IMR-90 (cell line): ENCODE results near the gene WDR27. TPM values are rescaled to one million over a fixed set of nuclear protein-coding genes. Genes with fewer than 3 reads are reported as not detected.

Source experiments
- ATAC-seq: fragments of 200-7000 bp; cut with Tn5 transposase; 2 replicates; pipeline ENCODE4 v1.9.1; 2020; ENCODE audit warnings: low read depth, mild to moderate bottlenecking, moderate library complexity
- BruUV-seq: library from RNA; stranded (reverse); fragments of 400-500 nt; replicated peaks from 2 replicates; lab custom pipeline; 2021; lab: Mats Ljungman, UMichigan
- CTCF ChIA-PET: fragments of 300-600 bp; formaldehyde crosslinking; extraction: SDS; loops from one replicate; lab custom pipeline; 2021; ENCODE audit warnings: antibody characterized with exemption; lab: Yijun Ruan, JAX
- POLR2A ChIA-PET: fragments of 300-600 bp; sonication (Branson Sonifier 250); formaldehyde crosslinking; loops from one replicate; lab custom pipeline; 2022; ENCODE audit warnings: antibody characterized with exemption; ENCODE audit not compliant: unreplicated experiment; lab: Charles Lee
- DNase-seq: peaks from one replicate; pipeline ENCODE4 v3.0.0; 2013
- H2AFZ ChIP-seq: replicated peaks from 2 replicates; pipeline ENCODE3; 2013; ENCODE audit warnings: low read length, mild to moderate bottlenecking; ENCODE audit not compliant: poor library complexity
- H2AK5ac ChIP-seq: 2 replicates; pipeline ENCODE4 v1.6.1; 2013; ENCODE audit warnings: low read depth, low read length, inconsistent platforms
- H2AK9ac ChIP-seq: replicated peaks from 2 replicates; pipeline ENCODE3; 2013; ENCODE audit warnings: mild to moderate bottlenecking, low read depth, low read length, moderate library complexity; ENCODE audit not compliant: poor library complexity
- H2BK120ac ChIP-seq: 2 replicates; pipeline ENCODE4 v1.6.1; 2013; ENCODE audit warnings: low read depth, low read length, inconsistent platforms
- H2BK15ac ChIP-seq: 3 replicates; pipeline ENCODE4 v1.6.1; 2013; ENCODE audit warnings: low read depth, low read length, inconsistent platforms
- H2BK20ac ChIP-seq: 2 replicates; pipeline ENCODE4 v1.6.1; 2013; ENCODE audit warnings: low read depth, mild to moderate bottlenecking, inconsistent platforms, low read length, moderate library complexity
- H2BK5ac ChIP-seq: 2 replicates; pipeline ENCODE4 v1.6.1; 2013; ENCODE audit warnings: mild to moderate bottlenecking, low read depth, low read length, inconsistent platforms; ENCODE audit not compliant: poor library complexity, severe bottlenecking
- H3K14ac ChIP-seq: replicated peaks from 2 replicates; pipeline ENCODE4 v1.6.1; 2013; ENCODE audit warnings: low read depth, low read length, inconsistent platforms
- H3K18ac ChIP-seq: 2 replicates; pipeline ENCODE4 v1.6.1; 2013; ENCODE audit warnings: low read depth, low read length, control low read depth
- H3K23ac ChIP-seq: 2 replicates; pipeline ENCODE4 v1.6.1; 2013; ENCODE audit warnings: low read depth, low read length, inconsistent platforms
- H3K27ac ChIP-seq: 2 replicates; pipeline ENCODE4 v1.5.1; 2013; ENCODE audit warnings: mild to moderate bottlenecking, control low read depth, low read length; ENCODE audit not compliant: insufficient read depth
- H3K27me3 ChIP-seq: 2 replicates; pipeline ENCODE4 v1.6.1; 2013; ENCODE audit warnings: low read length; ENCODE audit not compliant: control insufficient read depth, insufficient read depth
- H3K36me3 ChIP-seq: 2 replicates; pipeline ENCODE4 v1.6.1; 2013; ENCODE audit warnings: low read length, mixed read lengths; ENCODE audit not compliant: control insufficient read depth, insufficient read depth
- H3K4ac ChIP-seq: 2 replicates; pipeline ENCODE4 v1.6.1; 2013; ENCODE audit warnings: low read depth, low read length, inconsistent platforms
- H3K4me1 ChIP-seq: 2 replicates; pipeline ENCODE4 v1.6.1; 2013; ENCODE audit warnings: low read length, mixed read lengths; ENCODE audit not compliant: control insufficient read depth, insufficient read depth
- H3K4me2 ChIP-seq: 2 replicates; pipeline ENCODE4 v1.6.1; 2013; ENCODE audit warnings: low read depth, mild to moderate bottlenecking, control low read depth, low read length, moderate library complexity
- H3K4me3 ChIP-seq: 2 replicates; pipeline ENCODE4 v1.5.1; 2013; ENCODE audit warnings: low read depth, mild to moderate bottlenecking, control low read depth, low read length, moderate library complexity; ENCODE audit not compliant: insufficient read depth
- H3K56ac ChIP-seq: 2 replicates; pipeline ENCODE4 v1.6.1; 2013; ENCODE audit warnings: low read length, inconsistent platforms; ENCODE audit not compliant: insufficient read depth; ENCODE audit errors: extremely low read depth
- H3K79me1 ChIP-seq, 2 experiments: 2 replicates each; pipeline ENCODE4 v1.6.1; 2013; ENCODE audit warnings: low read length in 2 of 2, inconsistent platforms in 1 of 2, low read depth in 1 of 2
- H3K9ac ChIP-seq: 2 replicates; pipeline ENCODE4 v1.6.1; 2013; ENCODE audit warnings: low read depth, low read length, control low read depth
- H3K9me1 ChIP-seq: 2 replicates; pipeline ENCODE4 v1.6.1; 2013; ENCODE audit warnings: low read length, inconsistent platforms; ENCODE audit not compliant: insufficient read depth
- H3K9me3 ChIP-seq: 2 replicates; pipeline ENCODE4 v1.6.1; 2013; ENCODE audit warnings: low read length; ENCODE audit not compliant: control insufficient read depth, insufficient read depth
- H4K20me1 ChIP-seq: 2 replicates; pipeline ENCODE4 v1.6.1; 2013; ENCODE audit warnings: low read length, inconsistent platforms; ENCODE audit not compliant: insufficient read depth
- H4K5ac ChIP-seq: 2 replicates; pipeline ENCODE4 v1.6.1; 2013; ENCODE audit warnings: mild to moderate bottlenecking, low read depth, low read length, control low read depth
- H4K8ac ChIP-seq, 2 experiments: 2 replicates each; pipeline ENCODE4 v1.6.1; 2013; ENCODE audit warnings: low read depth in 2 of 2, low read length in 2 of 2, control low read depth in 1 of 2, inconsistent platforms in 1 of 2
- H4K91ac ChIP-seq: 2 replicates; pipeline ENCODE4 v1.6.1; 2013; ENCODE audit warnings: low read depth, low read length, inconsistent platforms; ENCODE audit not compliant: insufficient read depth
- BHLHE40 ChIP-seq: fragments of 150-350 bp; IDR thresholded peaks from 2 replicates; pipeline ENCODE4 v1.6.1; 2016; ENCODE audit warnings: mild to moderate bottlenecking, low read depth, low read length
- CEBPB ChIP-seq: IDR thresholded peaks from 2 replicates; pipeline ENCODE4 v1.6.1; 2012; ENCODE audit warnings: low read depth, low read length, improper control_type of control experiment
- CHD1 ChIP-seq: IDR thresholded peaks from 2 replicates; pipeline ENCODE4 v1.6.1; 2012; ENCODE audit warnings: low read depth, low read length, improper control_type of control experiment
- FOS ChIP-seq: fragments of 150-350 bp; IDR thresholded peaks from 2 replicates; pipeline ENCODE4 v1.6.1; 2016; ENCODE audit warnings: low read depth, low read length
- MAFK ChIP-seq: IDR thresholded peaks from 2 replicates; pipeline ENCODE4 v1.6.1; 2012; ENCODE audit warnings: low read depth, low read length, improper control_type of control experiment
- MAZ ChIP-seq: IDR thresholded peaks from 2 replicates; pipeline ENCODE4 v1.6.1; 2012; ENCODE audit warnings: low read depth, mild to moderate bottlenecking, low read length, improper control_type of control experiment, moderate library complexity, borderline replicate concordance
- MXI1 ChIP-seq: IDR thresholded peaks from 2 replicates; pipeline ENCODE4 v1.6.1; 2012; ENCODE audit warnings: low read depth, mild to moderate bottlenecking, low read length, moderate library complexity, borderline replicate concordance
- NFE2L2 ChIP-seq: fragments of 150-350 bp; IDR thresholded peaks from 2 replicates; pipeline ENCODE4 v1.6.1; 2016; ENCODE audit warnings: low read depth, mild to moderate bottlenecking, low read length
- POLR2A ChIP-seq: IDR thresholded peaks from 2 replicates; pipeline ENCODE4 v1.6.1; 2012; ENCODE audit warnings: mild to moderate bottlenecking, low read depth, low read length
- RAD21 ChIP-seq: IDR thresholded peaks from 2 replicates; pipeline ENCODE4 v1.6.1; 2012; ENCODE audit warnings: low read length, improper control_type of control experiment
- RCOR1 ChIP-seq: IDR thresholded peaks from 2 replicates; pipeline ENCODE4 v1.6.1; 2012; ENCODE audit warnings: mild to moderate bottlenecking, low read length, improper control_type of control experiment; ENCODE audit not compliant: insufficient replicate concordance
- RFX5 ChIP-seq: IDR thresholded peaks from 2 replicates; pipeline ENCODE4 v1.8.0; 2012; ENCODE audit warnings: low read depth, mild to moderate bottlenecking, low read length, moderate library complexity
- SMC3 ChIP-seq: fragments of 150-350 bp; IDR thresholded peaks from 2 replicates; pipeline ENCODE4 v1.6.1; 2016; ENCODE audit warnings: low read depth, mild to moderate bottlenecking, antibody characterized with exemption, low read length, moderate library complexity
- WGBS, 2 experiments: methylation state at CpG; one replicate each; pipeline versions ENCODE4 v1.1.5 to v1.1.7; 2013; ENCODE audit warnings: missing lambda C conversion rate in 2 of 2; ENCODE audit not compliant: insufficient read length in 1 of 2; ENCODE audit errors: extremely low coverage in 2 of 2; 5-methylcytosine and 5-hydroxymethylcytosine counted together
- dilution Hi-C: fragments of 300-500 bp; cut with HindIII; formaldehyde crosslinking; loops from one replicate; pipeline ENCODE4 v1.14.3; 2018; ENCODE audit warnings: low sequenced_read_pairs; ENCODE audit not compliant: unreplicated experiment
- in situ Hi-C: fragments of 300-500 bp; cut with MboI; formaldehyde crosslinking; loops from 3 replicates; pipeline ENCODE4 v1.14.3; 2019; ENCODE audit warnings: low sequenced_read_pairs, inconsistent platforms, mixed read lengths
- intact Hi-C: fragments of 100-400 bp; cut with micrococcal nuclease; formaldehyde crosslinking; loops from 2 replicates; pipeline ENCODE4 v1.10.0; 2022
- polyA plus RNA-seq, 3 experiments: library from polyadenylated mRNA; depleted of rRNA; stranded (reverse); fragments of >200 nt; gene quantifications; 2 replicates each; pipeline ENCODE4 v1.2.3, GENCODE V29; 2012; ENCODE audit warnings: low replicate concordance in 1 of 3
- total RNA-seq: library from RNA; depleted of rRNA; stranded (reverse); fragments of >200 nt; gene quantifications from 2 replicates; pipeline ENCODE4 v1.2.3, GENCODE V29; 2012
- TF ChIP-seq, protein P1 (sequence below): conservative IDR thresholded peaks from 2 replicates; pipeline ENCODE4 v1.5.1; 2012; ENCODE audit warnings: mild to moderate bottlenecking, low read depth, low read length, improper control_type of control experiment
- TF ChIP-seq, protein P2 (sequence below): fragments of 150-350 bp; IDR thresholded peaks from 2 replicates; pipeline ENCODE4 v1.6.1; 2017; ENCODE audit warnings: mild to moderate bottlenecking, antibody characterized with exemption, low read length, low read depth
- TF ChIP-seq, protein P3 (sequence below): fragments of 150-350 bp; IDR thresholded peaks from 2 replicates; pipeline ENCODE4 v1.6.1; 2016; ENCODE audit warnings: low read depth, mild to moderate bottlenecking, low read length, moderate library complexity, borderline replicate concordance

Gene WDR27
- total and polyA plus RNA-seq, 2 of the 4 experiments (the other 2 are of a cell fraction), result 7.0 to 18.5 TPM

DNA sequence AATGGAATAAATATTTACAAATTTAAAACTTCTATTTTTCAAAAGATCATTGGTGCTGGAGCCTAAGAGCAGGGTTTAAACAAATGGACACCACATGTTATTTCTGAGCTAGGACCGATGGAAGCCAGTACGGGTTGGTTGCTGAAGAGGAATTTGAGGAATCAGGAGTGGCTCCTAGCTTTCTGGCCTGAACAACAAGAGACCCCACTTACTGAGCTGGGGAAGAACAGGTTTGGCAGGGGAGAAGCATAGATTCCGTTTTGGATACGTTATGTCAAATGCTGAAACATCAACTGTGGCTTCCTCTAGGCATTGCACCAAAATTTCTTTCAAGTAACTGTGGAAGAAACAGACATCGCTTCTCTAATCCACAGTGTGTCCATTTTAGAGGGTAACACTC, 6.7 kb downstream of the WDR27 start:
- Histone ChIP-seq H3K4me1 (peaks cover 6% of the 10 kb centered on the region), H2BK5ac (no peak overlapping the region), H3K9ac (no peak overlapping the region), H4K8ac (no peak overlapping the region), H4K5ac (no peak overlapping the region), H2AK5ac (no peak overlapping the region), H3K4me3 (no peak overlapping the region), H2BK20ac (no peak overlapping the region), H2AFZ (no peak overlapping the region), H2BK120ac (no peak overlapping the region), H2BK15ac (no peak overlapping the region), H3K27me3 (no peaks in the 10 kb centered on the region), H3K27ac (no peak overlapping the region), H2AK9ac (no peak overlapping the region), H3K56ac (no peak overlapping the region), H3K14ac (no peak overlapping the region), H4K20me1 (no peaks in the 10 kb centered on the region), H3K4ac (no peak overlapping the region), H4K91ac (no peak overlapping the region), H3K9me3 (peaks cover 4% of the 10 kb centered on the region; the same call in 1 of the 2 replicates), H3K36me3 (peaks cover 8% of the 10 kb centered on the region), H3K79me1 (peaks cover 35 to 58% of the 10 kb centered on the region in 2 experiments), H3K18ac (no peak overlapping the region), H3K23ac (no peak overlapping the region), H3K4me2 (no peak overlapping the region), H3K9me1 (peaks cover 7% of the 10 kb centered on the region; the same call in 1 of the 2 replicates)
- no TSS peak for BruUV-seq
- CTCF ChIA-PET, result no interaction called here
- TF ChIP-seq FOS (no peak), MAZ (no peak), POLR2A (no peak), RFX5 (no peak), CHD1 (no peak), RAD21 (no peak), BHLHE40 (no peak), NFE2L2 (no peak), MXI1 (no peak), RCOR1 (no peak), CEBPB (no peak), SMC3 (no peak), MAFK (no peak)
- TF ChIP-seq, protein P1, sequence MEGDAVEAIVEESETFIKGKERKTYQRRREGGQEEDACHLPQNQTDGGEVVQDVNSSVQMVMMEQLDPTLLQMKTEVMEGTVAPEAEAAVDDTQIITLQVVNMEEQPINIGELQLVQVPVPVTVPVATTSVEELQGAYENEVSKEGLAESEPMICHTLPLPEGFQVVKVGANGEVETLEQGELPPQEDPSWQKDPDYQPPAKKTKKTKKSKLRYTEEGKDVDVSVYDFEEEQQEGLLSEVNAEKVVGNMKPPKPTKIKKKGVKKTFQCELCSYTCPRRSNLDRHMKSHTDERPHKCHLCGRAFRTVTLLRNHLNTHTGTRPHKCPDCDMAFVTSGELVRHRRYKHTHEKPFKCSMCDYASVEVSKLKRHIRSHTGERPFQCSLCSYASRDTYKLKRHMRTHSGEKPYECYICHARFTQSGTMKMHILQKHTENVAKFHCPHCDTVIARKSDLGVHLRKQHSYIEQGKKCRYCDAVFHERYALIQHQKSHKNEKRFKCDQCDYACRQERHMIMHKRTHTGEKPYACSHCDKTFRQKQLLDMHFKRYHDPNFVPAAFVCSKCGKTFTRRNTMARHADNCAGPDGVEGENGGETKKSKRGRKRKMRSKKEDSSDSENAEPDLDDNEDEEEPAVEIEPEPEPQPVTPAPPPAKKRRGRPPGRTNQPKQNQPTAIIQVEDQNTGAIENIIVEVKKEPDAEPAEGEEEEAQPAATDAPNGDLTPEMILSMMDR, result no peak
- TF ChIP-seq, protein P2, sequence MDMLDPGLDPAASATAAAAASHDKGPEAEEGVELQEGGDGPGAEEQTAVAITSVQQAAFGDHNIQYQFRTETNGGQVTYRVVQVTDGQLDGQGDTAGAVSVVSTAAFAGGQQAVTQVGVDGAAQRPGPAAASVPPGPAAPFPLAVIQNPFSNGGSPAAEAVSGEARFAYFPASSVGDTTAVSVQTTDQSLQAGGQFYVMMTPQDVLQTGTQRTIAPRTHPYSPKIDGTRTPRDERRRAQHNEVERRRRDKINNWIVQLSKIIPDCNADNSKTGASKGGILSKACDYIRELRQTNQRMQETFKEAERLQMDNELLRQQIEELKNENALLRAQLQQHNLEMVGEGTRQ, result no peak
- TF ChIP-seq, protein P3, sequence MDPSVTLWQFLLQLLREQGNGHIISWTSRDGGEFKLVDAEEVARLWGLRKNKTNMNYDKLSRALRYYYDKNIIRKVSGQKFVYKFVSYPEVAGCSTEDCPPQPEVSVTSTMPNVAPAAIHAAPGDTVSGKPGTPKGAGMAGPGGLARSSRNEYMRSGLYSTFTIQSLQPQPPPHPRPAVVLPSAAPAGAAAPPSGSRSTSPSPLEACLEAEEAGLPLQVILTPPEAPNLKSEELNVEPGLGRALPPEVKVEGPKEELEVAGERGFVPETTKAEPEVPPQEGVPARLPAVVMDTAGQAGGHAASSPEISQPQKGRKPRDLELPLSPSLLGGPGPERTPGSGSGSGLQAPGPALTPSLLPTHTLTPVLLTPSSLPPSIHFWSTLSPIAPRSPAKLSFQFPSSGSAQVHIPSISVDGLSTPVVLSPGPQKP, result no peak
- dilution Hi-C loops (no loop called here), intact Hi-C loops (no loop called here), in situ Hi-C loops (no loop called here)
- POLR2A ChIA-PET, result no interaction called here
- ATAC-seq, result no peak
- 85% methylated on average over 2 of the region's 5 CpGs; no CpG with 5 or more reads in 1 of the 2 experiments for WGBS, 2 experiments
- no peak for DNase-seq
